Kidney (tissue), 14 donors: ENCODE data around the gene ERCC2. TPM values are rescaled to one million over a fixed set of nuclear protein-coding genes. Genes with fewer than 3 reads are reported as not detected.

ENCODE experiments used
- DNase-seq, 5 donors: peaks; one replicate each; pipeline ENCODE4 v3.0.0-alpha.2; 2013 to 2020
- FAIRE-seq: peaks from 2 replicates; lab custom pipeline; 2012; peaks lifted over from hg19 to GRCh38; lab: Jason Lieb, UNC
- H3K27ac ChIP-seq, 2 donors: one replicate each; pipeline ENCODE4 v1.7.0; 2013; ENCODE audit warnings: low read depth in 2 of 2, low read length in 2 of 2, inconsistent platforms in 1 of 2
- H3K27me3 ChIP-seq: one replicate; pipeline ENCODE4 v1.7.1; 2013; ENCODE audit warnings: low read length, inconsistent platforms; ENCODE audit not compliant: control insufficient read depth, insufficient read depth
- H3K36me3 ChIP-seq, 3 donors: one replicate each; pipeline versions ENCODE4 v1.7.0 to v1.7.1; 2013; ENCODE audit warnings: low read length in 3 of 3, control low read depth in 1 of 3, inconsistent platforms in 1 of 3; ENCODE audit not compliant: insufficient read depth in 3 of 3, control insufficient read depth in 2 of 3
- H3K4me1 ChIP-seq, 3 donors: one replicate each; pipeline versions ENCODE4 v1.7.0 to v1.7.1; 2013; ENCODE audit warnings: low read length in 3 of 3, inconsistent platforms in 1 of 3, low read depth in 1 of 3; ENCODE audit not compliant: control insufficient read depth in 2 of 3, insufficient read depth in 2 of 3
- H3K4me3 ChIP-seq, 3 donors: one replicate each; pipeline versions ENCODE4 v1.7.0 to v1.8.1; 2013; ENCODE audit warnings: low read length in 3 of 3, control low read depth in 1 of 3, inconsistent platforms in 1 of 3
- H3K9ac ChIP-seq, 3 donors: one replicate each; pipeline versions ENCODE4 v1.7.0 to v1.7.1; 2013; ENCODE audit warnings: low read length in 3 of 3, control low read depth in 1 of 3, inconsistent platforms in 1 of 3
- H3K9me3 ChIP-seq, 3 donors: one replicate each; pipeline versions ENCODE4 v1.7.0 to v1.7.1; 2013; ENCODE audit warnings: low read length in 3 of 3, control low read depth in 1 of 3, inconsistent platforms in 1 of 3; ENCODE audit not compliant: control insufficient read depth in 2 of 3, insufficient read depth in 1 of 3
- intact Hi-C: fragments of 100-400 bp; cut with DNase I; formaldehyde crosslinking; loops from one replicate; pipeline ENCODE4 v1.11.1; 2022
- polyA plus RNA-seq: library from polyadenylated mRNA; stranded (reverse); fragments of 350-450 nt; fragmentation: Illumina TruSeq; extraction: RNeasy Lipid Tissue Mini Kit (QIAGEN cat#74804); gene quantifications from one replicate; pipeline ENCODE4 v1.2.3, GENCODE V29; 2014; ENCODE audit warnings: low read depth, low replicate concordance; ENCODE audit not compliant: insufficient read depth
- total RNA-seq: library from RNA; stranded (reverse); fragmentation: NEBNext Ultra II Directional; extraction: Animal tissue kit (Norgen Biotek cat#: 25700); gene quantifications from one replicate; pipeline ENCODE4 v1.2.1, GENCODE V29; 2021
- TF ChIP-seq, protein P1 (sequence below): IDR thresholded peaks from 3 replicates; pipeline ENCODE4 v1.5.1; 2012; ENCODE audit warnings: mild to moderate bottlenecking, moderate library complexity, borderline replicate concordance; ENCODE audit not compliant: insufficient read depth; ENCODE audit errors: extremely low read depth
- donor health status: control.
- donor health status: control.
- donor health status: control.
- donor health status: control.
- donor health status: control.
- donor health status: DM: yes; HTN: yes; CAD: no.
- donor health status: Normal renal cell carcinoma (clear cell type).

ERCC2 gene
- total and polyA plus RNA-seq, 2 donors from 2014 or later = 16.7 to 19.0 TPM

DNA sequence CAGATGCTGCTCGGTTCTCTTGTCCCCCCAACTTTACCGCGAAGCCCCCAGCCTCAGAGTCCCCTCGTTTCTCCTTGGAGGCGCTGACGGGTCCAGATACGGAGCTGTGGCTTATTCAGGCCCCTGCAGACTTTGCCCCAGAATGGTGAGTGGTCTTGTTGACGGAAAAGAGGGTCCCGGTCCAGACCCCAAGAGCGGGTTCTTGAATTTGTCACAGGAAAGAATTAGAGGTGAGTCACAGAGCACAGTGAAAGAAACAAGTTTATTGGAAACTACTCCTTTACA is 36.7 kb upstream of the ERCC2 start:
- TF ChIP-seq, protein P1, sequence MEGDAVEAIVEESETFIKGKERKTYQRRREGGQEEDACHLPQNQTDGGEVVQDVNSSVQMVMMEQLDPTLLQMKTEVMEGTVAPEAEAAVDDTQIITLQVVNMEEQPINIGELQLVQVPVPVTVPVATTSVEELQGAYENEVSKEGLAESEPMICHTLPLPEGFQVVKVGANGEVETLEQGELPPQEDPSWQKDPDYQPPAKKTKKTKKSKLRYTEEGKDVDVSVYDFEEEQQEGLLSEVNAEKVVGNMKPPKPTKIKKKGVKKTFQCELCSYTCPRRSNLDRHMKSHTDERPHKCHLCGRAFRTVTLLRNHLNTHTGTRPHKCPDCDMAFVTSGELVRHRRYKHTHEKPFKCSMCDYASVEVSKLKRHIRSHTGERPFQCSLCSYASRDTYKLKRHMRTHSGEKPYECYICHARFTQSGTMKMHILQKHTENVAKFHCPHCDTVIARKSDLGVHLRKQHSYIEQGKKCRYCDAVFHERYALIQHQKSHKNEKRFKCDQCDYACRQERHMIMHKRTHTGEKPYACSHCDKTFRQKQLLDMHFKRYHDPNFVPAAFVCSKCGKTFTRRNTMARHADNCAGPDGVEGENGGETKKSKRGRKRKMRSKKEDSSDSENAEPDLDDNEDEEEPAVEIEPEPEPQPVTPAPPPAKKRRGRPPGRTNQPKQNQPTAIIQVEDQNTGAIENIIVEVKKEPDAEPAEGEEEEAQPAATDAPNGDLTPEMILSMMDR = no peak
- H3K4me1 ChIP-seq = peaks cover 0 to 10% (median 9%) of the 10 kb centered on the region in 3 donors
- DNase-seq (no peak), FAIRE-seq (no peak)
- intact Hi-C loops = no loop called here
- peak overlapping the region; percentile 67 to 92 (median 92) for H3K4me3 ChIP-seq
- peaks cover 15% of the 10 kb centered on the region for H3K27me3 ChIP-seq
- no peaks in the 10 kb centered on the region for H3K36me3 ChIP-seq
- H3K27ac ChIP-seq = no peak overlapping the region
- H3K9ac ChIP-seq = peak overlapping the region; percentile 27 to 87 (median 36)
- H3K9me3 ChIP-seq = no peaks in the 10 kb centered on the region

DNA sequence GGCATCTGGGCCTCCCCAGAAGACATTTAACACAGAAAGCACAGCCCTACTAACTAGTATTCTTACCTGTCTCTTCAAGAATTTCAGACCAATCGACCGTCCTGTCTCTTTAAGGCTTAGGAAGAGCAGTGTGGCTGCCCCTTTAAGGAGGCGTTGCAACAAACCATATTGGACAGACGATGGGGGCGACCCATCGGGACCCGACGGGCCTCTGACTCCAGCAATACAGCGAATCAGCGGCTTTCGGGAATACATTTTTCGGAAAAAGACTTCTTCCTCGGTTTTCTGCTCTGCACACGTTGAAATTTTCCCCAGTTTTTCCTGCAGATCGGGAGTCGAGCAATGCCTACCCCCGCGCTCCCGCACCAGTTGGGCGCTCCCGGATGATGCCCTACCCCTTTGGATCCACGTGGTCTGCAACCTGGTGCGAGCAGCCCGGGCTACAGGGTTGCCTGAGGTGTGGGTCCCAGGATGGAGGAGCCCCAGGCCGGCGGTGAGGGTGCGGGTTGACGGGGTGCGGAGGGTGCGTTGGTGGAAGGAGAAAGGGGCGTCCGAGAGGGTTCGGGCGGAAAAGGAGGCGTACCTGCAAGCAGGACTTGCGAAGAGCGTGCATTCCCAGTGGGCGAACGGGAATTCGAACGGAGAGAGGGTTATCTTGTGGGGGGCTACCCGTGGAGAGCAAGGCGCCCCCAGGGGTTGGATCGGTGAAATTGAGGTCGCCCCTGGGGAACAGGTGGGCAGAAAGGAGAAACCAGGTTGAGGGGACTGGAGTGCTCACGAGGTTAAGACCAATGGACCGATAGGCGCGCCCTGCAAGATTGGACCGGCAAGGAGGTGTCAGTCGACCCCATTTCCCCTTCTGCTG is 36.1 kb upstream of the ERCC2 start, which contains the start of gene POLR1G:
POLR1G (plus strand) TSS at position 419 of the 865 bp plus-strand sequence; CDS start at position 472, 53 bp downstream.
- no peaks in the 10 kb centered on the region for H3K9me3 ChIP-seq
- peaks cover 0 to 10% (median 9%) of the 10 kb centered on the region in 3 donors for H3K4me1 ChIP-seq
- no peak for FAIRE-seq
- DNase-seq = peak; percentile 82 to 95 (median 91)
- H3K36me3 ChIP-seq = no peaks in the 10 kb centered on the region
- TF ChIP-seq, protein P1 = peak; percentile 4
- peak within 1 kb of the TSS; percentile 88 to 99 for H3K27ac ChIP-seq
- H3K9ac ChIP-seq = peak within 1 kb of the TSS; percentile 36 to 87 (median 50)
- peak within 1 kb of the TSS; percentile 67 to 92 (median 92) for H3K4me3 ChIP-seq
- H3K27me3 ChIP-seq = peaks cover 15% of the 10 kb centered on the region
- intact Hi-C loops = no loop called here

DNA sequence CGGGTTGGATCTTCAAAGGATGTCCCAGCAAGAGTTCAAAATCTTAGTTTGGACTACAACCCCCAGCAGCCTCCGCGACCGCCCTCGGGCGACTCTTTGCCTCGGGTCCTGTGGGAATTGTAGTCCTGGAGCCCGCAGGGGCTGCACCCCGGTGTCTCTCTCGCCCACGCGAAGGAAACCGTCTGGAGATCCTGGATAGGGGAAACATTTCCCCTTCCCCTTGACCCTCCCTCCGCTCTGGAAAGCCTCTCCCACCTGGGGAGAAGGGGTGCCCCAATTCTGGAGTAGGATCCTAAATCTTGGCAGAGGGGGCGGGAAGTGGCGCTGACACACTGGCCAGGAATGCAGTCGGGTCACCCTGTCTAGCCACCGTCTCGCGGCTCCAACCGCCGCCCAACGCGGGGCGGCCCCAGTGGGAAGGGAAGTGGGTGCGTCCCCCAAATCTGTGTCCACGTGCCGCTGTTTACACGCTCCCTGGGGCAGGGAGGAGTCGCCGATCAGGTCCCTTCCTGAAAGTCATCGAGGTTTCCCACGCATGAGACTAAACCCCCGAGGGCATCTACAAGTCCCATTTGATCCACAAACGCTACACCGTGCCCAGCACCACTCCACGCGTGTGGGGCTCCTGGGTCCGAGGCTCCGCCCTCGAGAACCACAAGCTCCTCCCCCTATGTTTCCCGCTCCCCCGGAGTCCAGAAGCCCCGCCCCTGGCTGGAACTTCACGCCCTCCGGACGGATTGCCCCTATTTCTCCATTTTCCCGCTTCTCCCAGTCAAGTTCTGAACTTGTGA is 35.3 kb upstream of the ERCC2 start:
- Histone ChIP-seq H3K4me3 (peak overlapping the region; percentile 67 to 92 (median 92)), H3K27me3 (peaks cover 15% of the 10 kb centered on the region), H3K9me3 (no peaks in the 10 kb centered on the region), H3K36me3 (no peaks in the 10 kb centered on the region), H3K27ac (peak overlapping the region; percentile 88 to 99), H3K9ac (peak overlapping the region; percentile 36 to 87 (median 50)), H3K4me1 (peaks cover 0 to 10% (median 9%) of the 10 kb centered on the region in 3 donors)
- DNase-seq (peak; percentile 87 to 96 (median 93)), FAIRE-seq (no peak)
- intact Hi-C loops = no loop called here
- TF ChIP-seq, protein P1 = no peak
